Colonic mucosa (tissue), 4 donors: ENCODE data around the gene SUSD5. TPM values are rescaled to one million over a fixed set of nuclear protein-coding genes. Genes with fewer than 3 reads are reported as not detected.

Source experiments
- DNase-seq: peaks from one replicate; pipeline ENCODE4 v3.0.0-alpha.2; 2020
- H3K27ac ChIP-seq: fragments of 200-600 bp; one replicate; pipeline ENCODE4 v1.8.0; 2021
- H3K27me3 ChIP-seq: fragments of 200-600 bp; one replicate; pipeline ENCODE4 v1.8.0; 2021
- H3K36me3 ChIP-seq: fragments of 200-600 bp; one replicate; pipeline ENCODE4 v1.8.0; 2021
- H3K4me1 ChIP-seq: fragments of 200-600 bp; one replicate; pipeline ENCODE4 v1.8.0; 2021; ENCODE audit warnings: mild to moderate bottlenecking
- H3K4me3 ChIP-seq: fragments of 200-600 bp; one replicate; pipeline ENCODE4 v1.8.0; 2021
- H3K9ac ChIP-seq, 2 donors: one replicate each; pipeline ENCODE4 v1.7.0; 2013; ENCODE audit warnings: control low read depth in 2 of 2, low read depth in 2 of 2, low read length in 2 of 2
- H3K9me3 ChIP-seq: fragments of 200-600 bp; one replicate; pipeline ENCODE4 v1.8.0; 2021
- intact Hi-C: fragments of 100-400 bp; cut with DNase I; formaldehyde crosslinking; loops from one replicate; pipeline ENCODE4 v1.14.1; 2022
- total RNA-seq, 2 donors: library from RNA; stranded (reverse); fragmentation: NEBNext Ultra II Directional in 1 of 2; extraction: Animal tissue kit (Norgen Biotek cat#: 25700) in 1 of 2; gene quantifications; one replicate each; pipeline ENCODE4 v1.2.1, GENCODE V29; 2021
- TF ChIP-seq, protein P1 (sequence below): fragments of 200-600 bp; IDR thresholded peaks from one replicate; pipeline ENCODE4 v1.8.0; 2022; ENCODE audit warnings: antibody characterized with exemption, mild to moderate bottlenecking
- donor health status: healthy.
- donor health status: DM: no; HTN: no; CAD: no.
- donor health status: DM: no; HTN: no; CAD: no.

Gene SUSD5
- total RNA-seq, 2 donors from 2014 or later = 0.17 to 0.35 TPM

DNA sequence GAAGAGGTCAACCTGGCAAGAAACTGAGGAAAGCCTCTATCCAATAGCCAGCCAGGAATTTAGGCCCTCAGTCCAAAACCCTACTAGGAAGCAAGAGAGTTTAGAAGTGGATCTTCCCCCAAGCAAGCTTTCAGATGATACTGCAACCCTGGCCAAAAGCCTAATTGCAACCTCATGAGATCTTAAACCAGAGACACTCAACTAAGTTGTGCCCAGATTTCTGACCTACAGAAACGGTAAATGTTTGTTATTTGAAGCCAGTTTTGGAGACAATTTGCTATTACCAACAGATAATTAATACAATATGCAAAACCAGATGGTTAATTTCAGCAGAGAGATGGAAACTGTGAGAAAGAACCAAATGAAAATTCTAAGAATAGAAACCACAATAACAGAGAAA is 21.7 kb upstream of the SUSD5 start:
- DNase-seq = no peak
- no peak overlapping the region for H3K4me3 ChIP-seq
- H3K27ac ChIP-seq = no peak overlapping the region
- TF ChIP-seq, protein P1, sequence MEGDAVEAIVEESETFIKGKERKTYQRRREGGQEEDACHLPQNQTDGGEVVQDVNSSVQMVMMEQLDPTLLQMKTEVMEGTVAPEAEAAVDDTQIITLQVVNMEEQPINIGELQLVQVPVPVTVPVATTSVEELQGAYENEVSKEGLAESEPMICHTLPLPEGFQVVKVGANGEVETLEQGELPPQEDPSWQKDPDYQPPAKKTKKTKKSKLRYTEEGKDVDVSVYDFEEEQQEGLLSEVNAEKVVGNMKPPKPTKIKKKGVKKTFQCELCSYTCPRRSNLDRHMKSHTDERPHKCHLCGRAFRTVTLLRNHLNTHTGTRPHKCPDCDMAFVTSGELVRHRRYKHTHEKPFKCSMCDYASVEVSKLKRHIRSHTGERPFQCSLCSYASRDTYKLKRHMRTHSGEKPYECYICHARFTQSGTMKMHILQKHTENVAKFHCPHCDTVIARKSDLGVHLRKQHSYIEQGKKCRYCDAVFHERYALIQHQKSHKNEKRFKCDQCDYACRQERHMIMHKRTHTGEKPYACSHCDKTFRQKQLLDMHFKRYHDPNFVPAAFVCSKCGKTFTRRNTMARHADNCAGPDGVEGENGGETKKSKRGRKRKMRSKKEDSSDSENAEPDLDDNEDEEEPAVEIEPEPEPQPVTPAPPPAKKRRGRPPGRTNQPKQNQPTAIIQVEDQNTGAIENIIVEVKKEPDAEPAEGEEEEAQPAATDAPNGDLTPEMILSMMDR = no peak
- H3K9me3 ChIP-seq = no peaks in the 10 kb centered on the region
- H3K27me3 ChIP-seq = no peaks in the 10 kb centered on the region
- no peaks in the 10 kb centered on the region for H3K36me3 ChIP-seq
- no peak overlapping the region for H3K9ac ChIP-seq
- H3K4me1 ChIP-seq = no peaks in the 10 kb centered on the region
- intact Hi-C loops = no loop called here

DNA sequence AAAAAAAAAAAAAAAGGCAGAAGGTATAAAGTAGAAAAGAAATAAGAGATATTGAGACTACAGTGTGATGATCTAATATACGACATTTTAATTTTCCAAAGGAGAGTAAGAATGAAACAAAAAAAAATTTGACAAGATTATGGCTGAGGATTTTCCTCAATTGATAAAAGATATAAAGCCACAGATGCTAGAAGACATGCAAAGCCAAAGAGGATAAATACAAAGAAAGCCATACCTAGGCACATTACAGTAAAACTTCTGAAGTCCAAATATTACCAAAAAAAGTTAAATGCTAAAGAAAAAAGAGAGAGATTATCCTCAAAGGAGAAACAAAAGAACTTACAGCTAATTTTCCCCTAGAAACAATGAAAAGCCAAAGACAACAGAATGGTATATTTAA is 20.3 kb upstream of the SUSD5 start:
- TF ChIP-seq, protein P1 = no peak
- Histone ChIP-seq H3K27me3 (no peaks in the 10 kb centered on the region), H3K27ac (no peak overlapping the region), H3K4me1 (no peaks in the 10 kb centered on the region), H3K4me3 (no peak overlapping the region), H3K9ac (no peak overlapping the region), H3K36me3 (no peaks in the 10 kb centered on the region), H3K9me3 (no peaks in the 10 kb centered on the region)
- intact Hi-C loops = no loop called here
- DNase-seq = no peak

DNA sequence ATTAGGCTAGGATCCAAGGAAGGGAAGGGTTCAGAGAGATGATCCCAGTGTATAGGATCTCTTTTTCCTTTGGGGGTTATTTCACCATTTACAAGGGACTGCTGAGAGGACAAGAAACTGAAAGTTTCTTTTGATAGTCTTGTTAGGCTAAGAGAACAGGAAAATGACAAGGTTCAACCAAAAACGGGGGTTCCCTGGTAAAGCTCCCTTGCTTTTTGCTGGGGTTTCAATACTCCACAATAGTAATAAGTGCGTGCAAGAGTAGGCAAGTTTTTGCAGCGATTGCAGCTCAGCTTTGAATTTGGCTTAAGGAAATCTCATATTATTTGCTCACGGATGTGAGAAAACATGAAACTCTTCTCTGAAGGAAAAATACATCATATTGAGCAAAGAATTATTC is 18.8 kb upstream of the SUSD5 start:
- no peaks in the 10 kb centered on the region for H3K4me1 ChIP-seq
- H3K9me3 ChIP-seq = no peaks in the 10 kb centered on the region
- H3K4me3 ChIP-seq = no peak overlapping the region
- no peaks in the 10 kb centered on the region for H3K36me3 ChIP-seq
- H3K9ac ChIP-seq = no peak overlapping the region
- TF ChIP-seq, protein P1 = no peak
- no peaks in the 10 kb centered on the region for H3K27me3 ChIP-seq
- intact Hi-C loops = no loop called here
- no peak overlapping the region for H3K27ac ChIP-seq
- DNase-seq = no peak

DNA sequence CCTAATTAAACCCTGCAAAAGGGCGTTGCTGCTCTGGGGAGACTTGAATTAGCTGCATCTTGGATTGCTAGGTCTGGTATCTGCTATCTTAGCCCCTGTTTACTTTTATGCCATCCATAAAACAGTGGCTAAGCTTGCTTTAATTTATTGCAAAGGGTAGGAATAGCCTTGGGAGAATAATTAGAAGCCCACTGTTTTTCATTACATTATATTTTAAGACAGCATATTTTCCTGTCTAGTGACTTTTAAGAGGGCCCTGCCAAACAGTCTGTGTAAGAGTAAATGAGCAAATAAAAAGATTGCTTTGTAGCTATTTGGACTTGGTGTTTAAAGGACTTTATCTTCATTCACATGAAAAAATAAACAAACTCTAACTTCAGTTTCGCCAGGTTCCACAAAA is 17.4 kb upstream of the SUSD5 start:
- intact Hi-C loops = no loop called here
- Histone ChIP-seq H3K36me3 (no peaks in the 10 kb centered on the region), H3K4me3 (no peak overlapping the region), H3K9ac (no peak overlapping the region), H3K27ac (no peak overlapping the region), H3K9me3 (no peaks in the 10 kb centered on the region), H3K4me1 (no peaks in the 10 kb centered on the region), H3K27me3 (no peaks in the 10 kb centered on the region)
- no peak for DNase-seq
- TF ChIP-seq, protein P1 = no peak

DNA sequence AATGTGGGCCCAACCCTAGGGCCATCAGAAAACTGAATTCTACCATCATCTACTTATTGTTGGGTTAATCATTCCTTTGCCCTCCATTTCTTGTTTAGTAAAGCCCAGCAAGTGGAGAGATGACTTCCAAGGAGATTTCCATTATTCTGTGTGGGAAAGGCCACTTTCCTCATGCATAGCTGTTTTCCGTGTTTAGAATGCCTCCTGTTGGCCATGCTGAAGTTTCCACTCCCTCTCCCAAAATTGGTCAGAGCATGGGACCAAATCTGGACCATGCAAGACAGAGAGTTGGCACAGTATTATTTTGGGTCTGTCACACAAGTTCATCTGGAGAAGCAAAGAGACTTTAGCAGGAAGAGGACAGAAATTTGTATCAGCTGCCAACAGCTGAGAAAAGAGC is 15.3 kb upstream of the SUSD5 start:
- H3K4me1 ChIP-seq = no peaks in the 10 kb centered on the region
- no peak overlapping the region for H3K9ac ChIP-seq
- H3K27me3 ChIP-seq = no peaks in the 10 kb centered on the region
- DNase-seq = no peak
- TF ChIP-seq, protein P1 = no peak
- intact Hi-C loops = no loop called here
- no peaks in the 10 kb centered on the region for H3K9me3 ChIP-seq
- no peaks in the 10 kb centered on the region for H3K36me3 ChIP-seq
- no peak overlapping the region for H3K4me3 ChIP-seq
- H3K27ac ChIP-seq = no peak overlapping the region
